ENCODE measurements around the gene TYMP.
"Not testable (repeated sequence)": the region's sequence is repeated elsewhere in the genome, so short reads cannot be mapped to it uniquely, and the experiment has no call there.

TYMP gene

GRCh38 chr22:50562523-50563412 lies 33.0 kb upstream of the TYMP start, which contains the start of gene SYCE3:
TSS of gene SYCE3 (minus strand) at chr22:50562919. CDS start at chr22:50556405, 6,514 bp downstream.
- DNase-seq (ENCODE audit: low read depth, low spot score): peak; percentile 45

- no peak for DNase-seq (ENCODE audit: low read depth, low spot score)
These were observed 31.9 kb upstream of the TYMP start for GRCh38 chr22:50561401-50562358.

- no peak for DNase-seq (ENCODE audit: low read depth, low spot score)
These were observed 30.2 kb upstream of the TYMP start for GRCh38 chr22:50560034-50560433.

GRCh38 chr22:50556703-50557102 lies 26.9 kb upstream of the TYMP start:
- no peak for DNase-seq (ENCODE audit: low read depth, low spot score)

GRCh38 chr22:50553310-50553709 lies 23.5 kb upstream of the TYMP start:
- DNase-seq (ENCODE audit: low read depth, low spot score): no peak

- DNase-seq (ENCODE audit: low read depth, low spot score): no peak
These were observed 21.4 kb upstream of the TYMP start for GRCh38 chr22:50551160-50551752.

- no peak for DNase-seq (ENCODE audit: low read depth, low spot score)
These were observed 20.6 kb upstream of the TYMP start for GRCh38 chr22:50550395-50550794.

GRCh38 chr22:50548921-50549790 lies 19.3 kb upstream of the TYMP start:
- DNase-seq (ENCODE audit: low read depth, low spot score): no peak

GRCh38 chr22:50548040-50548920 lies 18.5 kb upstream of the TYMP start:
- DNase-seq (ENCODE audit: low read depth, low spot score): no peak

- DNase-seq (ENCODE audit: low read depth, low spot score): no peak
These were observed 17.6 kb upstream of the TYMP start for GRCh38 chr22:50547263-50547985.

- DNase-seq (ENCODE audit: low read depth, low spot score): no peak
These were observed 16.8 kb upstream of the TYMP start for GRCh38 chr22:50546326-50547262.

- DNase-seq (ENCODE audit: low read depth, low spot score): no peak
These were observed 15.9 kb upstream of the TYMP start, which contains the start of gene KLHDC7B for GRCh38 chr22:50545522-50546325. TSS of gene KLHDC7B (plus strand) at chr22:50545899. CDS start at chr22:50546244, 345 bp downstream.

- no peak for DNase-seq (ENCODE audit: low read depth, low spot score)
These were observed 15.0 kb upstream of the TYMP start for GRCh38 chr22:50544746-50545253.

- no peak for DNase-seq (ENCODE audit: low read depth, low spot score)
These were observed 14.4 kb upstream of the TYMP start for GRCh38 chr22:50544078-50544745.

- no peak for DNase-seq (ENCODE audit: low read depth, low spot score)
These were observed 12.7 kb upstream of the TYMP start for GRCh38 chr22:50542416-50542927.

GRCh38 chr22:50541667-50542026 lies 11.8 kb upstream of the TYMP start:
- not testable (repeated sequence) for DNase-seq (ENCODE audit: low read depth, low spot score)
